CD4-positive, alpha-beta T cell treated with Interferon alpha-2 for 1 hour (primary cell): ENCODE results near the gene SOX2.
"Not testable (repeated sequence)": the region's sequence is repeated elsewhere in the genome, so short reads cannot be mapped to it uniquely, and the experiment has no call there.

Experiments used
- DNase-seq, 2 donors: peaks; one replicate each; pipeline ENCODE4 v3.0.0-alpha.2; 2020 to 2022

Gene SOX2

DNA sequence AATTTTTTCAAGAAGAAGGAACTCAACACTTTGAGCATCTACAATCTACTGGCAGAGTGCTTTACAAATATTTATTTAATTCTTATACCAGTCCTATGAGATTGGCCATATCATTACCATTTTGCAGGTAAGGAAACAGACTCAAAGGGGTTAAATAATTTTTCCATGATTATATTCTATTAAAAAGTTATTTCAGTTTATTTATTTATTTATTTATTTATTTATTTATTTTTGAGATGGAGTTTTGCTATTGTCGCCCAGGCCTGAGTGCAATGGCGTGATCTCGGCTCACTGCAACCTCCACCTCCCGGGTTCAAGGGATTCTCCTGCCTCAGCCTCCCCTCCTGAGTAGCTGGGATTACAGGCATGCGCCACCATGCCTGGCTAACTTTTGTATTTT, 52.3 kb downstream of the SOX2 start:
- DNase-seq: not testable (repeated sequence)
